GM12891 (cell line): ENCODE data around the gene PCDHB12.
"Not testable (repeated sequence)": the region's sequence is repeated elsewhere in the genome, so short reads cannot be mapped to it uniquely, and the experiment has no call there.

Source experiments
- DNase-seq: peaks from one replicate; pipeline ENCODE4 v3.0.0; 2011; ENCODE audit warnings: low spot score; ENCODE audit not compliant: insufficient read length
- FAIRE-seq: peaks from 2 replicates; lab custom pipeline; 2011; peaks lifted over from hg19 to GRCh38; lab: Jason Lieb, UNC
- PAX5 ChIP-seq: IDR thresholded peaks from 2 replicates; pipeline ENCODE4 v1.6.1; 2011; ENCODE audit warnings: low read length, moderate library complexity, mild to moderate bottlenecking; ENCODE audit not compliant: insufficient read depth, severe bottlenecking
- POLR2A ChIP-seq: IDR thresholded peaks from 2 replicates; pipeline ENCODE4 v1.6.1; 2011; ENCODE audit warnings: low read depth, low read length, control low read depth
- POLR2AphosphoS5 ChIP-seq: IDR thresholded peaks from 2 replicates; pipeline ENCODE4 v1.6.1; 2011; ENCODE audit warnings: low read depth, low read length, control low read depth
- POU2F2 ChIP-seq: IDR thresholded peaks from 2 replicates; pipeline ENCODE4 v1.6.1; 2011; ENCODE audit warnings: low read depth, mild to moderate bottlenecking, control low read depth, low read length, moderate library complexity
- SPI1 ChIP-seq: IDR thresholded peaks from 2 replicates; pipeline ENCODE4 v1.6.1; 2011; ENCODE audit warnings: low read depth, low read length, control low read depth
- TAF1 ChIP-seq: IDR thresholded peaks from 2 replicates; pipeline ENCODE4 v1.6.1; 2011; ENCODE audit warnings: low read depth, low read length, control low read depth

Gene PCDHB12

GRCh38 chr5:141186897-141187512, 21.5 kb upstream of the PCDHB12 start, which contains the start of gene PCDHB9:
TSS of gene PCDHB9 (plus strand) at chr5:141187161. CDS start at chr5:141187319, 158 bp downstream.
- FAIRE-seq (no peak), DNase-seq (no peak)
- TF ChIP-seq SPI1 (no peak), POU2F2 (no peak), TAF1 (no peak)

- DNase-seq, FAIRE-seq: not testable (repeated sequence)
These were observed 19.8 kb upstream of the PCDHB12 start for GRCh38 chr5:141188682-141189081.

- DNase-seq, FAIRE-seq: not testable (repeated sequence)
These were observed 19.4 kb upstream of the PCDHB12 start for GRCh38 chr5:141189131-141189530.

GRCh38 chr5:141192110-141192725, 16.3 kb upstream of the PCDHB12 start, which contains the start of gene PCDHB10:
TSS of gene PCDHB10 (plus strand) at chr5:141192353. CDS start at chr5:141192553, 200 bp downstream.
- no peak for FAIRE-seq
- no peak for DNase-seq
- TF ChIP-seq POU2F2: no peak
- TF ChIP-seq POLR2A: no peak
- TF ChIP-seq POLR2AphosphoS5: no peak
- no peak for TF ChIP-seq PAX5
- TF ChIP-seq TAF1: no peak
- no peak for TF ChIP-seq SPI1

- not testable (repeated sequence) for DNase-seq, FAIRE-seq
These were observed 14.2 kb upstream of the PCDHB12 start for GRCh38 chr5:141194332-141194731.

GRCh38 chr5:141196363-141196762, 12.2 kb upstream of the PCDHB12 start:
- no peak for TF ChIP-seq POU2F2
- no peak for TF ChIP-seq POLR2AphosphoS5
- no peak for TF ChIP-seq TAF1
- TF ChIP-seq PAX5: no peak
- TF ChIP-seq SPI1: no peak
- no peak for TF ChIP-seq POLR2A
- FAIRE-seq (no peak), DNase-seq (no peak)

- no peak for FAIRE-seq
- DNase-seq: no peak
- TF ChIP-seq POLR2A: no peak
- TF ChIP-seq SPI1: no peak
- no peak for TF ChIP-seq POLR2AphosphoS5
- TF ChIP-seq POU2F2: no peak
- TF ChIP-seq PAX5: no peak
- no peak for TF ChIP-seq TAF1
These were observed 8.9 kb upstream of the PCDHB12 start, which contains the start of gene PCDHB11 for GRCh38 chr5:141199359-141200235. TSS of gene PCDHB11 (plus strand) at chr5:141199627. CDS start at chr5:141199775, 148 bp downstream.

- DNase-seq, FAIRE-seq: not testable (repeated sequence)
These were observed 7.4 kb upstream of the PCDHB12 start for GRCh38 chr5:141201126-141201525.

GRCh38 chr5:141201646-141202045, 6.9 kb upstream of the PCDHB12 start:
- not testable (repeated sequence) for FAIRE-seq

GRCh38 chr5:141210281-141210680, 1.8 kb downstream of the PCDHB12 start:
- not testable (repeated sequence) for FAIRE-seq, DNase-seq

More at GRCh38 chr5:141201646-141202045, 6.9 kb upstream of the PCDHB12 start:
- not testable (repeated sequence) for DNase-seq

GRCh38 chr5:141210849-141211248, 2.3 kb downstream of the PCDHB12 start:
- FAIRE-seq, DNase-seq: not testable (repeated sequence)

GRCh38 chr5:141213656-141214339, 5.3 kb downstream of the PCDHB12 start, which contains the start of gene PCDHB13:
TSS of gene PCDHB13 (plus strand) at chr5:141213919. CDS start at chr5:141214124, 205 bp downstream.
- FAIRE-seq, DNase-seq: not testable (repeated sequence)

- peak; percentile 74 for FAIRE-seq
- not testable (repeated sequence) for DNase-seq
These were observed 6.1 kb downstream of the PCDHB12 start for GRCh38 chr5:141214583-141214982.

- DNase-seq, FAIRE-seq: not testable (repeated sequence)
These were observed 7.0 kb downstream of the PCDHB12 start for GRCh38 chr5:141215504-141215903.

GRCh38 chr5:141216035-141216434, 7.5 kb downstream of the PCDHB12 start:
- not testable (repeated sequence) for DNase-seq, FAIRE-seq
